Glutamatergic neuron (in vitro differentiated cells): ENCODE measurements around the gene POLL. TPM values are rescaled to one million over a fixed set of nuclear protein-coding genes. Genes with fewer than 3 reads are reported as not detected.
"Not testable (repeated sequence)": the region's sequence is repeated elsewhere in the genome, so short reads cannot be mapped to it uniquely, and the experiment has no call there.

Experiments
- DNase-seq: peaks from one replicate; pipeline ENCODE4 v3.0.0; 2022
- H3K27ac Mint-ChIP-seq: one replicate; pipeline ENCODE4 v1.8.0; 2020; ENCODE audit warnings: mild to moderate bottlenecking, mixed read lengths, inconsistent platforms; ENCODE audit not compliant: unreplicated experiment
- H3K27me3 Mint-ChIP-seq: one replicate; pipeline ENCODE4 v1.8.0; 2020; ENCODE audit warnings: mild to moderate bottlenecking, moderate library complexity, mixed read lengths, inconsistent platforms; ENCODE audit not compliant: unreplicated experiment
- H3K36me3 Mint-ChIP-seq: one replicate; pipeline ENCODE4 v1.8.0; 2020; ENCODE audit warnings: mild to moderate bottlenecking, mixed read lengths, inconsistent platforms; ENCODE audit not compliant: unreplicated experiment
- H3K4me1 Mint-ChIP-seq: one replicate; pipeline ENCODE4 v1.8.0; 2020; ENCODE audit warnings: mild to moderate bottlenecking, low read depth, mixed read lengths, inconsistent platforms; ENCODE audit not compliant: unreplicated experiment
- H3K4me3 Mint-ChIP-seq: one replicate; pipeline ENCODE4 v1.8.0; 2020; ENCODE audit warnings: mild to moderate bottlenecking, mixed read lengths, inconsistent platforms; ENCODE audit not compliant: unreplicated experiment
- H3K9me3 Mint-ChIP-seq: one replicate; pipeline ENCODE4 v1.8.0; 2020; ENCODE audit warnings: mild to moderate bottlenecking, moderate library complexity, mixed read lengths, inconsistent platforms; ENCODE audit not compliant: unreplicated experiment
- CTCF ChIP-seq: fragments of 200-600 bp; sonication (generic); IDR thresholded peaks from one replicate; pipeline ENCODE4 v1.5.0; 2021; ENCODE audit not compliant: partially characterized antibody, unreplicated experiment
- long read RNA-seq: library from polyadenylated mRNA; unstranded; transcript quantifications from one replicate; pipeline ENCODE4 v2.0.0, GENCODE V29; 2020; ENCODE audit not compliant: unreplicated experiment
- total RNA-seq: library from RNA; stranded (reverse); fragmentation: NEBNext Ultra II Directional; extraction: Animal tissue kit (Norgen Biotek cat#: 25700); gene quantifications from one replicate; pipeline ENCODE4 v1.2.1, GENCODE V29; 2021; ENCODE audit not compliant: unreplicated experiment

Gene POLL
- total RNA-seq, result 33.4 TPM
- long read RNA-seq, partial matches to known transcripts, result 2 of 12 reads
- long read RNA-seq, other reads (novel, unspliced or antisense), result 5 of 12 reads

- TF ChIP-seq CTCF, result no peak
- peaks cover 2% of the 10 kb centered on the region for H3K27me3 Mint-ChIP-seq
- H3K4me1 Mint-ChIP-seq, result no peaks in the 10 kb centered on the region
- H3K36me3 Mint-ChIP-seq, result no peaks in the 10 kb centered on the region
- peak; percentile 98 for DNase-seq
- peak within 1 kb of the TSS; percentile 94 for H3K4me3 Mint-ChIP-seq
- H3K27ac Mint-ChIP-seq, result peak within 1 kb of the TSS; percentile 77
- H3K9me3 Mint-ChIP-seq, result peaks cover 2% of the 10 kb centered on the region
Measured at GRCh38 chr10:101587725-101588653, at the start of gene POLL, which contains the start of gene DPCD. TSS of gene POLL (minus strand) at chr10:101588257. CDS start at chr10:101587360, 897 bp downstream. TSS of gene DPCD (plus strand) at chr10:101588321. CDS start at chr10:101588337, 16 bp downstream.

GRCh38 chr10:101633510-101633909 lies 45.5 kb upstream of the POLL start:
- H3K27me3 Mint-ChIP-seq, H3K36me3 Mint-ChIP-seq, H3K4me3 Mint-ChIP-seq, DNase-seq, H3K9me3 Mint-ChIP-seq, H3K27ac Mint-ChIP-seq: not testable (repeated sequence)
- H3K4me1 Mint-ChIP-seq, result peaks cover 14% of the 10 kb centered on the region

GRCh38 chr10:101631821-101632475 lies 43.9 kb upstream of the POLL start:
- Mint-ChIP-seq H3K27me3 (no peaks in the 10 kb centered on the region), H3K9me3 (no peaks in the 10 kb centered on the region), H3K36me3 (no peaks in the 10 kb centered on the region), H3K4me3 (no peak overlapping the region), H3K27ac (no peak overlapping the region), H3K4me1 (peaks cover 26% of the 10 kb centered on the region)
- TF ChIP-seq CTCF, result no peak
- no peak for DNase-seq

GRCh38 chr10:101630633-101630920 lies 42.5 kb upstream of the POLL start:
- no peak for TF ChIP-seq CTCF
- Mint-ChIP-seq H3K27ac (peak overlapping the region; percentile 70), H3K27me3 (no peaks in the 10 kb centered on the region), H3K36me3 (no peaks in the 10 kb centered on the region), H3K4me1 (peaks cover 28% of the 10 kb centered on the region), H3K9me3 (no peaks in the 10 kb centered on the region), H3K4me3 (peak overlapping the region; percentile 1)
- DNase-seq, result no peak

- Mint-ChIP-seq H3K4me3 (peak overlapping the region; percentile 55), H3K27me3 (no peaks in the 10 kb centered on the region), H3K4me1 (peaks cover 29% of the 10 kb centered on the region), H3K36me3 (no peaks in the 10 kb centered on the region), H3K27ac (peak overlapping the region; percentile 70), H3K9me3 (no peaks in the 10 kb centered on the region)
- TF ChIP-seq CTCF, result no peak
- peak; percentile 47 for DNase-seq
Measured at GRCh38 chr10:101629837-101630632, 42.0 kb upstream of the POLL start.
